ENCODE measurements around the gene ITPK1.

ITPK1 gene

GRCh38 chr14:92906823-92907222 is 208.9 kb downstream of the ITPK1 start:
- no peak for DNase-seq

- no peak for DNase-seq
Measured at GRCh38 chr14:92906420-92906819, 209.3 kb downstream of the ITPK1 start.

GRCh38 chr14:92905667-92906066 is 210.1 kb downstream of the ITPK1 start:
- DNase-seq: no peak

- no peak for DNase-seq
Measured at GRCh38 chr14:92903359-92903758, 212.4 kb downstream of the ITPK1 start.

GRCh38 chr14:92902726-92903125 is 213.0 kb downstream of the ITPK1 start:
- no peak for DNase-seq

- DNase-seq: no peak
Measured at GRCh38 chr14:92902191-92902590, 213.5 kb downstream of the ITPK1 start.

GRCh38 chr14:92900660-92901059 is 215.1 kb downstream of the ITPK1 start:
- DNase-seq: no peak

- DNase-seq: no peak
Measured at GRCh38 chr14:92898566-92899131, 217.1 kb downstream of the ITPK1 start.

- no peak for DNase-seq
Measured at GRCh38 chr14:92897922-92898565, 217.7 kb downstream of the ITPK1 start.

- no peak for DNase-seq
Measured at GRCh38 chr14:92895352-92895878, 220.3 kb downstream of the ITPK1 start.

GRCh38 chr14:92892589-92892988 is 223.1 kb downstream of the ITPK1 start:
- no peak for DNase-seq

- no peak for DNase-seq
Measured at GRCh38 chr14:92890830-92891588, 224.7 kb downstream of the ITPK1 start.

- no peak for DNase-seq
Measured at GRCh38 chr14:92888896-92889295, 226.8 kb downstream of the ITPK1 start.

GRCh38 chr14:92887157-92887556 is 228.6 kb downstream of the ITPK1 start:
- no peak for DNase-seq
